ENCODE data around the gene NANOS3. TPM values are rescaled to one million over a fixed set of nuclear protein-coding genes. Genes with fewer than 3 reads are reported as not detected.

NANOS3 gene
- total and polyA plus RNA-seq, 2 of the 13 experiments (the other 11 are each of a cell fraction or from before 2014, with no cell fraction given), result 0.21 TPM; not detected in 1

DNA sequence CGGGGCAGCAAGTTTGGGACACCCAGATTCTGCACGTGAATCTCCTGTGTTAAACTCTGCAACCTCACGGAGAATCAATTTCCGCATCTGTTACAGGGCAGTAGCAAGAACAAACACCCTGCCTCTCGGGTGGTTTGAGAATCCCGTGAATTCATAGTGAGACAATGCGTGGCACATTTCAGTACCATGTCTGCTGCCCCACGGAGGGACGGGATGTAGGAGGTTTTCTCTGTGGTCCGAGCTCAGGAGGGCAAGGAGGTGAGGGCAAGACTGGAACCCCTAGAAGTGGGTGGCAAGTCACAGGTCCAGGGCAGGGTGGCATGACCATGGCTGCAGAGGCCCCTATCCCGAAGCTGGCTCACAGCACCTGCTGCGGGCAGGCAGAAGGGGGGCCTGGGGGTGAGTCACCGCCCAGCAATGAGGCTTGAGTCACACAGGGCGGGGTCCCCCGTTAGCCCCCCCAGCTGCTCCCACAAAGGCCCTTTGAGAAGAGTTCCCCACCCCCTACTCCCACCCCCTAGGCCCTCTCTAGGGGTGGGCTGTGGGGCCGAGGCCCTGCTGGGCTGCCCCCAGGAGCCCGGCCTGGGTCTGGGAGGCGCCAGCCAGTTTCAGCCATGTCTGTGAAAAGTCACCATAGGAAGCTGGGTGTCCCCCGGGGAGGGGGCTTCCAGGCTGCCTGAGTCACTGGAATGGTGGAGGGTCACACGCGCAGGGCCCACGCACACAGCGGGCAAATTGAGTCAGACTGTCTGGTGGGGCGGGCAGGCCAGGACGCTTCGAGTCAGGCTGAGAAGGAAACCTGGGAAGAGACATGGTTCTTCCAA, 25.8 kb upstream of the NANOS3 start (continued):
- TF ChIP-seq ZSCAN30 (CRISPR knock-in tag; IDR thresholded peaks at IDR 0.05), result no peak
- TF ChIP-seq GLI4 (CRISPR knock-in tag; IDR thresholded peaks at IDR 0.05; ENCODE audit: borderline replicate concordance), result no peak
- TF ChIP-seq, protein P1, sequence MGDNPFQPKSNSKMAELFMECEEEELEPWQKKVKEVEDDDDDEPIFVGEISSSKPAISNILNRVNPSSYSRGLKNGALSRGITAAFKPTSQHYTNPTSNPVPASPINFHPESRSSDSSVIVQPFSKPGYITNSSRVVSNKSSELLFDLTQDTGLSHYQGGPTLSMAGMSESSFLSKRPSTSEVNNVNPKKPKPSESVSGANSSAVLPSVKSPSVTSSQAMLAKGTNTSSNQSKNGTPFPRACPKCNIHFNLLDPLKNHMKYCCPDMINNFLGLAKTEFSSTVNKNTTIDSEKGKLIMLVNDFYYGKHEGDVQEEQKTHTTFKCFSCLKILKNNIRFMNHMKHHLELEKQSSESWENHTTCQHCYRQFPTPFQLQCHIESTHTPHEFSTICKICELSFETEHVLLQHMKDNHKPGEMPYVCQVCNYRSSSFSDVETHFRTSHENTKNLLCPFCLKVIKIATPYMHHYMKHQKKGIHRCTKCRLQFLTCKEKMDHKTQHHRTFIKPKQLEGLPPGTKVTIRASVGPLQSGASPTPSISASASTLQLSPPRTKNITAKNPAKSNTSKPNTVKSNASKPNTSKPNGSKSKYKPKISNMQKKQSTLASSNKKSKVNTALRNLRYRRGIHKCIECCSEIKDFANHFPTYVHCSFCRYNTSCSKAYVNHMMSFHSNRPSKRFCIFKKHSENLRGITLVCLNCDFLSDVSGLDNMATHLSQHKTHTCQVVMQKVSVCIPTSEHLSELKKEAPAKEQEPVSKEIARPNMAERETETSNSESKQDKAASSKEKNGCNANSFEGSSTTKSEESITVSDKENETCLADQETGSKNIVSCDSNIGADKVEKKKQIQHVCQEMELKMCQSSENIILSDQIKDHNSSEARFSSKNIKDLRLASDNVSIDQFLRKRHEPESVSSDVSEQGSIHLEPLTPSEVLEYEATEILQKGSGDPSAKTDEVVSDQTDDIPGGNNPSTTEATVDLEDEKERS (CRISPR knock-in tag; IDR thresholded peaks at IDR 0.05), result 0 out of 2 replicates have a peak, but pooled peaks have one; percentile 39
- no peak for TF ChIP-seq KDM1A (CRISPR knock-in tag; IDR thresholded peaks at IDR 0.05)
- TF ChIP-seq RFXANK (CRISPR knock-in tag; IDR thresholded peaks at IDR 0.05), result 0 out of 2 replicates have a peak, but pooled peaks have one; percentile 19
- TF ChIP-seq, protein P2, sequence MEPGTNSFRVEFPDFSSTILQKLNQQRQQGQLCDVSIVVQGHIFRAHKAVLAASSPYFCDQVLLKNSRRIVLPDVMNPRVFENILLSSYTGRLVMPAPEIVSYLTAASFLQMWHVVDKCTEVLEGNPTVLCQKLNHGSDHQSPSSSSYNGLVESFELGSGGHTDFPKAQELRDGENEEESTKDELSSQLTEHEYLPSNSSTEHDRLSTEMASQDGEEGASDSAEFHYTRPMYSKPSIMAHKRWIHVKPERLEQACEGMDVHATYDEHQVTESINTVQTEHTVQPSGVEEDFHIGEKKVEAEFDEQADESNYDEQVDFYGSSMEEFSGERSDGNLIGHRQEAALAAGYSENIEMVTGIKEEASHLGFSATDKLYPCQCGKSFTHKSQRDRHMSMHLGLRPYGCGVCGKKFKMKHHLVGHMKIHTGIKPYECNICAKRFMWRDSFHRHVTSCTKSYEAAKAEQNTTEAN (CRISPR knock-in tag; conservative IDR thresholded peaks at IDR 0.05), result peak; percentile 43; the same call in 1 of the 2 replicates
- no peak for TF ChIP-seq CTCF (CRISPR knock-in tag; IDR thresholded peaks at IDR 0.05)
- peak in 1 of 2 experiments; percentile 45; a peak in 1 of 4 replicates for TF ChIP-seq ATF4 (CRISPR knock-in tag; IDR thresholded peaks at IDR 0.05)
- peak; percentile 46; the same call in 1 of the 2 replicates for TF ChIP-seq KDM2A (CRISPR knock-in tag; IDR thresholded peaks at IDR 0.05; ENCODE audit: borderline replicate concordance, low read depth)
- no peak for TF ChIP-seq PTBP1 (IDR thresholded peaks at IDR 0.05; ENCODE audit: low read depth, low read length, poor library complexity, severe bottlenecking)
- no peak for TF ChIP-seq HMGA1 (CRISPR knock-in tag; conservative IDR thresholded peaks at IDR 0.05)
- TF ChIP-seq MYC (CRISPR knock-in tag; IDR thresholded peaks at IDR 0.05; ENCODE audit: borderline replicate concordance), result peak; percentile 64; the same call in 1 of the 2 replicates
- TF ChIP-seq EHMT2 (IDR thresholded peaks at IDR 0.05; ENCODE audit: borderline replicate concordance, low read depth, low read length), result no peak
- peak; percentile 56 for TF ChIP-seq BHLHE40 (IDR thresholded peaks at IDR 0.05; ENCODE audit: low read length)
- peak; percentile 76 for TF ChIP-seq SAP130 (CRISPR knock-in tag; IDR thresholded peaks at IDR 0.05; ENCODE audit: low read depth)
- no peak for TF ChIP-seq ZNF138 (CRISPR knock-in tag; IDR thresholded peaks at IDR 0.05; ENCODE audit: low read depth)
- TF ChIP-seq SOX13 (IDR thresholded peaks at IDR 0.05), result 0 out of 2 replicates have a peak, but pooled peaks have one; percentile 2
- no peak; a peak in 1 of 4 replicates for TF ChIP-seq SOX13 (CRISPR knock-in tag; conservative IDR thresholded peaks at IDR 0.05 in 1 of 2, IDR thresholded peaks at IDR 0.05 in 1 of 2)
- TF ChIP-seq, protein P3, sequence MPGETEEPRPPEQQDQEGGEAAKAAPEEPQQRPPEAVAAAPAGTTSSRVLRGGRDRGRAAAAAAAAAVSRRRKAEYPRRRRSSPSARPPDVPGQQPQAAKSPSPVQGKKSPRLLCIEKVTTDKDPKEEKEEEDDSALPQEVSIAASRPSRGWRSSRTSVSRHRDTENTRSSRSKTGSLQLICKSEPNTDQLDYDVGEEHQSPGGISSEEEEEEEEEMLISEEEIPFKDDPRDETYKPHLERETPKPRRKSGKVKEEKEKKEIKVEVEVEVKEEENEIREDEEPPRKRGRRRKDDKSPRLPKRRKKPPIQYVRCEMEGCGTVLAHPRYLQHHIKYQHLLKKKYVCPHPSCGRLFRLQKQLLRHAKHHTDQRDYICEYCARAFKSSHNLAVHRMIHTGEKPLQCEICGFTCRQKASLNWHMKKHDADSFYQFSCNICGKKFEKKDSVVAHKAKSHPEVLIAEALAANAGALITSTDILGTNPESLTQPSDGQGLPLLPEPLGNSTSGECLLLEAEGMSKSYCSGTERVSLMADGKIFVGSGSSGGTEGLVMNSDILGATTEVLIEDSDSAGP (CRISPR knock-in tag; IDR thresholded peaks at IDR 0.05; ENCODE audit: borderline replicate concordance), result peak; percentile 43; the same call in 1 of the 2 replicates

All from HepG2 (cell line).